PC-9 (cell line): Measurements from ENCODE around the gene SPOCK3.
"Not testable (repeated sequence)": the region's sequence is repeated elsewhere in the genome, so short reads cannot be mapped to it uniquely, and the experiment has no call there.

ENCODE experiments used
- CTCF ChIP-seq: fragments of 200-600 bp; sonication (generic); conservative IDR thresholded peaks from 2 replicates; pipeline ENCODE4 v1.6.1; 2017; ENCODE audit warnings: mixed run types, antibody characterized with exemption, mild to moderate bottlenecking, moderate library complexity
- EZH2 ChIP-seq: fragments of 200-600 bp; sonication (generic); IDR thresholded peaks from 2 replicates; pipeline ENCODE4 v1.8.0; 2017; ENCODE audit warnings: antibody characterized with exemption, low read depth

GRCh38 chr4:166715748-166716713 is 518.3 kb downstream of the SPOCK3 start:
- TF ChIP-seq CTCF, EZH2: not testable (repeated sequence)
